Measurements from ENCODE around the gene MRPL52.

- TF ChIP-seq ZNF274 (IDR thresholded peaks at IDR 0.05; ENCODE audit: low read depth, low read length) (no peak; the same call in 1 of the 2 replicates), SUZ12 (IDR thresholded peaks at IDR 0.05; ENCODE audit: extremely low read depth, insufficient read depth, insufficient read length) (no peak), YY1 (IDR thresholded peaks at IDR 0.05; ENCODE audit: insufficient read depth, insufficient read length) (no peak)
These were observed 5.8 kb downstream of the MRPL52 start for GRCh38 chr14:22835505-22835904.
